Ovary (tissue), 3 donors: ENCODE data around the gene PAPSS1.

Experiments
- POLR2A ChIP-seq: fragments of 450-650 bp; IDR thresholded peaks from one replicate; pipeline ENCODE4 v1.6.1; 2017; ENCODE audit warnings: antibody characterized with exemption, mild to moderate bottlenecking, moderate library complexity
- TF ChIP-seq, protein P1 (sequence below), 3 donors: fragments of 450-650 bp in 2 of 3; fragments of 200-600 bp in 1 of 3; IDR thresholded peaks; one replicate each; pipeline versions ENCODE4 v1.5.1 to v1.8.0; 2016 to 2022; ENCODE audit warnings: antibody characterized with exemption in 3 of 3, mild to moderate bottlenecking in 1 of 3
- donor health status: DM: no; HTN: no; CAD: no.

DNA sequence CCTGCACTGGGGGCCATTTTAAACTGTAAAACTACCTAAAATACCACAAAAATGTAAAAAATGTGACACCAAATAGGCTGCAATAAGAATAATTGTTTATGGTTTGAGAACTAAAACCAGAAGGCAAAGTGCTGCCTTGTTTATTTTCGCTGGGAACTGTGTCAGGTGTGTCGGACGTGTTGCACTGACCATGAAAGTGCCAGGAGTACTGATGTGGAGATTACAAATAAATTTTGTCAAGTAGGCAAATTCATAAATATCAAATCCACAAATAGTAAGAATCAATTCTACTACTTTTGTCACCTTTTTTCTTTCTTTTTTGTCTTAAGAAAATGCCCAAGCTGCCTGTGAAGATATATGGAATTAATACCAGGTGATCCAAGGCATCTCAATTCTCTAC lies 37.7 kb downstream of the PAPSS1 start:
- TF ChIP-seq, protein P1, sequence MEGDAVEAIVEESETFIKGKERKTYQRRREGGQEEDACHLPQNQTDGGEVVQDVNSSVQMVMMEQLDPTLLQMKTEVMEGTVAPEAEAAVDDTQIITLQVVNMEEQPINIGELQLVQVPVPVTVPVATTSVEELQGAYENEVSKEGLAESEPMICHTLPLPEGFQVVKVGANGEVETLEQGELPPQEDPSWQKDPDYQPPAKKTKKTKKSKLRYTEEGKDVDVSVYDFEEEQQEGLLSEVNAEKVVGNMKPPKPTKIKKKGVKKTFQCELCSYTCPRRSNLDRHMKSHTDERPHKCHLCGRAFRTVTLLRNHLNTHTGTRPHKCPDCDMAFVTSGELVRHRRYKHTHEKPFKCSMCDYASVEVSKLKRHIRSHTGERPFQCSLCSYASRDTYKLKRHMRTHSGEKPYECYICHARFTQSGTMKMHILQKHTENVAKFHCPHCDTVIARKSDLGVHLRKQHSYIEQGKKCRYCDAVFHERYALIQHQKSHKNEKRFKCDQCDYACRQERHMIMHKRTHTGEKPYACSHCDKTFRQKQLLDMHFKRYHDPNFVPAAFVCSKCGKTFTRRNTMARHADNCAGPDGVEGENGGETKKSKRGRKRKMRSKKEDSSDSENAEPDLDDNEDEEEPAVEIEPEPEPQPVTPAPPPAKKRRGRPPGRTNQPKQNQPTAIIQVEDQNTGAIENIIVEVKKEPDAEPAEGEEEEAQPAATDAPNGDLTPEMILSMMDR (IDR thresholded peaks at IDR 0.05), result no peak
- no peak for TF ChIP-seq POLR2A
